HepG2 (cell line): ENCODE results near the gene NEURL2. TPM values are rescaled to one million over a fixed set of nuclear protein-coding genes. Genes with fewer than 3 reads are reported as not detected.

Source experiments
- AHR ChIP-seq: IDR thresholded peaks from 2 replicates; pipeline ENCODE4 v1.6.1; 2018; ENCODE audit warnings: missing genetic modification reagents, missing compliant biosample characterization
- CCAR2 ChIP-seq: fragments of 200-400 bp; formaldehyde crosslinking; optimal IDR thresholded peaks from 2 replicates; pipeline ENCODE3; 2018; ENCODE audit warnings: low read depth, mild to moderate bottlenecking, low read length, moderate library complexity
- ELF4 ChIP-seq: sonication (generic); formaldehyde crosslinking; IDR thresholded peaks from 2 replicates; pipeline ENCODE4 v1.5.0; 2020; ENCODE audit warnings: missing genetic modification reagents, mild to moderate bottlenecking, moderate library complexity, borderline replicate concordance
- MLLT10 ChIP-seq: sonication (generic); formaldehyde crosslinking; IDR thresholded peaks from 2 replicates; pipeline ENCODE4 v1.4.0; 2020; ENCODE audit warnings: missing genetic modification reagents
- NFE2L2 ChIP-seq: fragments of 150-350 bp; IDR thresholded peaks from 2 replicates; pipeline ENCODE4 v1.6.1; 2014; ENCODE audit warnings: low read length
- ONECUT2 ChIP-seq: sonication (generic); formaldehyde crosslinking; IDR thresholded peaks from 2 replicates; pipeline ENCODE4 v1.4.0; 2020; ENCODE audit warnings: missing genetic modification reagents
- STAG1 ChIP-seq: sonication (generic); formaldehyde crosslinking; IDR thresholded peaks from 2 replicates; pipeline ENCODE4 v1.4.0; 2020; ENCODE audit warnings: missing genetic modification reagents
- TBP ChIP-seq: sonication (generic); formaldehyde crosslinking; IDR thresholded peaks from 2 replicates; pipeline ENCODE4 v1.5.0; 2020; ENCODE audit warnings: missing genetic modification reagents
- ZBTB38 ChIP-seq: sonication (generic); formaldehyde crosslinking; IDR thresholded peaks from 2 replicates; pipeline ENCODE4 v1.5.1; 2020; ENCODE audit warnings: mild to moderate bottlenecking, missing genetic modification reagents
- ZFP37 ChIP-seq: sonication (generic); formaldehyde crosslinking; IDR thresholded peaks from 2 replicates; pipeline ENCODE4 v1.4.0; 2020; ENCODE audit warnings: missing genetic modification reagents, borderline replicate concordance
- ZKSCAN5 ChIP-seq: sonication (generic); formaldehyde crosslinking; IDR thresholded peaks from 2 replicates; pipeline ENCODE4 v1.5.1; 2020; ENCODE audit warnings: mild to moderate bottlenecking, missing genetic modification reagents
- ZNF205 ChIP-seq: IDR thresholded peaks from 2 replicates; pipeline ENCODE4 v1.6.1; 2018; ENCODE audit warnings: missing biosample characterization, missing genetic modification reagents
- ZNF274 ChIP-seq: sonication (generic); formaldehyde crosslinking; IDR thresholded peaks from 2 replicates; pipeline ENCODE4 v1.5.1; 2020; ENCODE audit warnings: mild to moderate bottlenecking, missing genetic modification reagents
- ZNF335 ChIP-seq: sonication (generic); formaldehyde crosslinking; IDR thresholded peaks from 2 replicates; pipeline ENCODE4 v1.4.0; 2020; ENCODE audit warnings: missing genetic modification reagents
- ZNF556 ChIP-seq: sonication (generic); formaldehyde crosslinking; IDR thresholded peaks from 2 replicates; pipeline ENCODE4 v1.4.0; 2020; ENCODE audit warnings: mild to moderate bottlenecking, missing genetic modification reagents, borderline replicate concordance
- ZNF629 ChIP-seq: sonication (generic); formaldehyde crosslinking; conservative IDR thresholded peaks from 2 replicates; pipeline ENCODE4 v1.5.0; 2020; ENCODE audit warnings: missing genetic modification reagents
- polyA plus RNA-seq, 8 experiments: library from polyadenylated mRNA; depleted of rRNA in 3 of 8; stranded (reverse) in 7 of 8; unstranded in 1 of 8; fragments of >200 nt; fragmentation: Illumina TruSeq in 4 of 8; extraction: Trizol in 4 of 8; gene quantifications; 2 replicates each; pipeline versions ENCODE4 v1.2.1 to v1.2.3, GENCODE V29; 2011 to 2016; ENCODE audit warnings: low read depth in 4 of 8, missing spikeins in 1 of 8, mixed read lengths in 1 of 8; ENCODE audit not compliant: insufficient read depth in 1 of 8
- total RNA-seq, 5 experiments: library from RNA; depleted of rRNA; stranded (reverse); fragments of >200 nt; fragmentation: Illumina TruSeq; extraction: Trizol; gene quantifications; 2 replicates each; pipeline ENCODE4 v1.2.3, GENCODE V29; 2016; ENCODE audit warnings: low read depth in 1 of 5
- TF ChIP-seq, protein P1 (sequence below): sonication (generic); formaldehyde crosslinking; IDR thresholded peaks from 2 replicates; pipeline ENCODE4 v1.5.1; 2020; ENCODE audit warnings: mild to moderate bottlenecking, moderate library complexity, missing genetic modification reagents
- TF ChIP-seq, protein P2 (sequence below): sonication (generic); formaldehyde crosslinking; IDR thresholded peaks from 2 replicates; pipeline ENCODE4 v1.4.0; 2020; ENCODE audit warnings: low read depth, mild to moderate bottlenecking, missing genetic modification reagents
- TF ChIP-seq, protein P3 (sequence below): sonication (generic); formaldehyde crosslinking; IDR thresholded peaks from 2 replicates; pipeline ENCODE4 v1.9.0; 2021; ENCODE audit warnings: missing genetic modification reagents, mild to moderate bottlenecking, borderline replicate concordance
- TF ChIP-seq, protein P4 (sequence below), 2 experiments: IDR thresholded peaks; 2 replicates each; pipeline ENCODE4 v1.6.1; 2011 to 2012; ENCODE audit warnings: low read length in 2 of 2, borderline replicate concordance in 1 of 2, low read depth in 1 of 2, mild to moderate bottlenecking in 1 of 2, moderate library complexity in 1 of 2

Gene NEURL2
- total and polyA plus RNA-seq, 2 of the 13 experiments (the other 11 are each of a cell fraction or from before 2014, with no cell fraction given) = 7.2 to 9.7 TPM

DNA sequence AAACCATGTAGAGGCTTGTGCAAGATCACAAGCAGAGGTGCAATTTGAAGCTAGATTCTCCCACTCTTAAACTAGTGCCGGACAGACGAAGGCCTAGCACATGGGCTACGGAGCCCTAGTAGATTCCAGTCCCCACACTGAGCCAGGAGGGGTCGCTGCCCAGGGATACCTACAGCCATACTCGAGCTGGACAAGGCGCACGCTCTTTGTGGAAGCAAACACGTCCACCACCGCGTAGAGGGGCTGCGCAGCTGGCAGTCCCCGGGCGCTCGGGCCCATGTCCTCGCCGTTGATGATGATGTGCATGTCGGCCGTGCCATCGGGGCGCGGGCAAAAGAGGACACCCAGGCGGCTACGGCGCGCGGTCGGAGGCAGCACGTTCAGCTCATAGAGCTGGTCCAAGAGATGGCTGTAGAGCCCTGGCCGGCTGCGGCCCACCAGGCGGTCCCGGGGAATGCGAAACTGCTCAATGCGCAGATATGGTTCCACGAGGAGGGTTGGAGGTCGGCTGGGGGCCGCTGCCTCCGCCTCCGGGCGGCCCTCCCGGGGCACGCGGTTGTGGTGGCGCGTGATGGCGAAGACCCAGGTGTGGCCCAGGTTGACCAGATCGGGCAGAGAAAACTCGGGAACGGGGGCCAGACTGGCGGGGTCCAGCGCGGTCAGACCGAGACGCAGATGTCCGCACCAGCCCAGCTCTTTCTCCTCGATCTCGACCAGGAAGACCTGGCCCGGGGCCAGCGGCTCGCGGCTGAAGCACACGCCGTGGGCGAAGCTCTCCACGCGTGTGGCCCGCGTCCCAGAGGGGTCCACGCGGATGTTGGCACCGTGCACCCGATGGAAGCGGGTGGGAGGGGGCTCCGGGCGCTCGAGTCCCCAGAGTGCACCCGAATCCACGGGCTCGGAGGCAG, 677 bp downstream of the NEURL2 start (continued):
- TF ChIP-seq AHR (CRISPR knock-in tag) (0 out of 2 replicates have a peak, but pooled peaks have one; percentile 89), ZKSCAN5 (CRISPR knock-in tag) (0 out of 2 replicates have a peak, but pooled peaks have one; percentile 24), ONECUT2 (CRISPR knock-in tag) (no peak), MLLT10 (CRISPR knock-in tag) (0 out of 2 replicates have a peak, but pooled peaks have one; percentile 27), NFE2L2 (0 out of 2 replicates have a peak, but pooled peaks have one; percentile 4), ELF4 (CRISPR knock-in tag) (0 out of 2 replicates have a peak, but pooled peaks have one; percentile 7), ZNF335 (CRISPR knock-in tag) (no peak), ZNF274 (CRISPR knock-in tag) (peak; percentile 76; the same call in 1 of the 2 replicates), ZBTB38 (CRISPR knock-in tag) (no peak; the same call in 1 of the 2 replicates), ZNF629 (CRISPR knock-in tag) (0 out of 2 replicates have a peak, but pooled peaks have one; percentile 16), ZFP37 (CRISPR knock-in tag) (no peak), TBP (CRISPR knock-in tag) (no peak), STAG1 (CRISPR knock-in tag) (peak; percentile 87), CCAR2 (no peak), ZNF556 (CRISPR knock-in tag) (no peak), ZNF205 (CRISPR knock-in tag) (peak; percentile 49; the same call in 1 of the 2 replicates)
- TF ChIP-seq, protein P1, sequence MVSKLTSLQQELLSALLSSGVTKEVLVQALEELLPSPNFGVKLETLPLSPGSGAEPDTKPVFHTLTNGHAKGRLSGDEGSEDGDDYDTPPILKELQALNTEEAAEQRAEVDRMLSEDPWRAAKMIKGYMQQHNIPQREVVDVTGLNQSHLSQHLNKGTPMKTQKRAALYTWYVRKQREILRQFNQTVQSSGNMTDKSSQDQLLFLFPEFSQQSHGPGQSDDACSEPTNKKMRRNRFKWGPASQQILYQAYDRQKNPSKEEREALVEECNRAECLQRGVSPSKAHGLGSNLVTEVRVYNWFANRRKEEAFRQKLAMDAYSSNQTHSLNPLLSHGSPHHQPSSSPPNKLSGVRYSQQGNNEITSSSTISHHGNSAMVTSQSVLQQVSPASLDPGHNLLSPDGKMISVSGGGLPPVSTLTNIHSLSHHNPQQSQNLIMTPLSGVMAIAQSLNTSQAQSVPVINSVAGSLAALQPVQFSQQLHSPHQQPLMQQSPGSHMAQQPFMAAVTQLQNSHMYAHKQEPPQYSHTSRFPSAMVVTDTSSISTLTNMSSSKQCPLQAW (CRISPR knock-in tag) = peak; percentile 92
- TF ChIP-seq, protein P2, sequence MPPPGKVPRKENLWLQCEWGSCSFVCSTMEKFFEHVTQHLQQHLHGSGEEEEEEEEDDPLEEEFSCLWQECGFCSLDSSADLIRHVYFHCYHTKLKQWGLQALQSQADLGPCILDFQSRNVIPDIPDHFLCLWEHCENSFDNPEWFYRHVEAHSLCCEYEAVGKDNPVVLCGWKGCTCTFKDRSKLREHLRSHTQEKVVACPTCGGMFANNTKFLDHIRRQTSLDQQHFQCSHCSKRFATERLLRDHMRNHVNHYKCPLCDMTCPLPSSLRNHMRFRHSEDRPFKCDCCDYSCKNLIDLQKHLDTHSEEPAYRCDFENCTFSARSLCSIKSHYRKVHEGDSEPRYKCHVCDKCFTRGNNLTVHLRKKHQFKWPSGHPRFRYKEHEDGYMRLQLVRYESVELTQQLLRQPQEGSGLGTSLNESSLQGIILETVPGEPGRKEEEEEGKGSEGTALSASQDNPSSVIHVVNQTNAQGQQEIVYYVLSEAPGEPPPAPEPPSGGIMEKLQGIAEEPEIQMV (CRISPR knock-in tag) = peak; percentile 60; the same call in 1 of the 2 replicates
- TF ChIP-seq, protein P3, sequence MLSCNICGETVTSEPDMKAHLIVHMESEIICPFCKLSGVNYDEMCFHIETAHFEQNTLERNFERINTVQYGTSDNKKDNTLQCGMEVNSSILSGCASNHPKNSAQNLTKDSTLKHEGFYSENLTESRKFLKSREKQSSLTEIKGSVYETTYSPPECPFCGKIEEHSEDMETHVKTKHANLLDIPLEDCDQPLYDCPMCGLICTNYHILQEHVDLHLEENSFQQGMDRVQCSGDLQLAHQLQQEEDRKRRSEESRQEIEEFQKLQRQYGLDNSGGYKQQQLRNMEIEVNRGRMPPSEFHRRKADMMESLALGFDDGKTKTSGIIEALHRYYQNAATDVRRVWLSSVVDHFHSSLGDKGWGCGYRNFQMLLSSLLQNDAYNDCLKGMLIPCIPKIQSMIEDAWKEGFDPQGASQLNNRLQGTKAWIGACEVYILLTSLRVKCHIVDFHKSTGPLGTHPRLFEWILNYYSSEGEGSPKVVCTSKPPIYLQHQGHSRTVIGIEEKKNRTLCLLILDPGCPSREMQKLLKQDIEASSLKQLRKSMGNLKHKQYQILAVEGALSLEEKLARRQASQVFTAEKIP (CRISPR knock-in tag) = no peak
- TF ChIP-seq, protein P4, sequence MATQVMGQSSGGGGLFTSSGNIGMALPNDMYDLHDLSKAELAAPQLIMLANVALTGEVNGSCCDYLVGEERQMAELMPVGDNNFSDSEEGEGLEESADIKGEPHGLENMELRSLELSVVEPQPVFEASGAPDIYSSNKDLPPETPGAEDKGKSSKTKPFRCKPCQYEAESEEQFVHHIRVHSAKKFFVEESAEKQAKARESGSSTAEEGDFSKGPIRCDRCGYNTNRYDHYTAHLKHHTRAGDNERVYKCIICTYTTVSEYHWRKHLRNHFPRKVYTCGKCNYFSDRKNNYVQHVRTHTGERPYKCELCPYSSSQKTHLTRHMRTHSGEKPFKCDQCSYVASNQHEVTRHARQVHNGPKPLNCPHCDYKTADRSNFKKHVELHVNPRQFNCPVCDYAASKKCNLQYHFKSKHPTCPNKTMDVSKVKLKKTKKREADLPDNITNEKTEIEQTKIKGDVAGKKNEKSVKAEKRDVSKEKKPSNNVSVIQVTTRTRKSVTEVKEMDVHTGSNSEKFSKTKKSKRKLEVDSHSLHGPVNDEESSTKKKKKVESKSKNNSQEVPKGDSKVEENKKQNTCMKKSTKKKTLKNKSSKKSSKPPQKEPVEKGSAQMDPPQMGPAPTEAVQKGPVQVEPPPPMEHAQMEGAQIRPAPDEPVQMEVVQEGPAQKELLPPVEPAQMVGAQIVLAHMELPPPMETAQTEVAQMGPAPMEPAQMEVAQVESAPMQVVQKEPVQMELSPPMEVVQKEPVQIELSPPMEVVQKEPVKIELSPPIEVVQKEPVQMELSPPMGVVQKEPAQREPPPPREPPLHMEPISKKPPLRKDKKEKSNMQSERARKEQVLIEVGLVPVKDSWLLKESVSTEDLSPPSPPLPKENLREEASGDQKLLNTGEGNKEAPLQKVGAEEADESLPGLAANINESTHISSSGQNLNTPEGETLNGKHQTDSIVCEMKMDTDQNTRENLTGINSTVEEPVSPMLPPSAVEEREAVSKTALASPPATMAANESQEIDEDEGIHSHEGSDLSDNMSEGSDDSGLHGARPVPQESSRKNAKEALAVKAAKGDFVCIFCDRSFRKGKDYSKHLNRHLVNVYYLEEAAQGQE (IDR thresholded peaks at IDR 0.05; ENCODE audit: borderline replicate concordance in 1 of 2, low read depth in 1 of 2, low read length in 2 of 2) = no peak
